ENCODE results near the gene CLGN.

- TF ChIP-seq CTCF (IDR thresholded peaks at IDR 0.05; ENCODE audit: insufficient read depth, low read length) (no peak), SPI1 (IDR thresholded peaks at IDR 0.05; ENCODE audit: borderline replicate concordance, low read depth) (peak; percentile 54; the same call in 1 of the 2 replicates), REST (IDR thresholded peaks at IDR 0.05; ENCODE audit: insufficient replicate concordance, low read depth) (peak; percentile 47), POLR2AphosphoS5 (IDR thresholded peaks at IDR 0.05; ENCODE audit: low read depth) (no peak; the same call in 1 of the 2 replicates)
Observed at GRCh38 chr4:140372751-140373327, 54.6 kb downstream of the CLGN start.
